Measurements from ENCODE around the gene PDZD7.
A peak's percentile ranks its signal among the peaks of the same experiment; 100 is the strongest.

PDZD7 gene

DNA sequence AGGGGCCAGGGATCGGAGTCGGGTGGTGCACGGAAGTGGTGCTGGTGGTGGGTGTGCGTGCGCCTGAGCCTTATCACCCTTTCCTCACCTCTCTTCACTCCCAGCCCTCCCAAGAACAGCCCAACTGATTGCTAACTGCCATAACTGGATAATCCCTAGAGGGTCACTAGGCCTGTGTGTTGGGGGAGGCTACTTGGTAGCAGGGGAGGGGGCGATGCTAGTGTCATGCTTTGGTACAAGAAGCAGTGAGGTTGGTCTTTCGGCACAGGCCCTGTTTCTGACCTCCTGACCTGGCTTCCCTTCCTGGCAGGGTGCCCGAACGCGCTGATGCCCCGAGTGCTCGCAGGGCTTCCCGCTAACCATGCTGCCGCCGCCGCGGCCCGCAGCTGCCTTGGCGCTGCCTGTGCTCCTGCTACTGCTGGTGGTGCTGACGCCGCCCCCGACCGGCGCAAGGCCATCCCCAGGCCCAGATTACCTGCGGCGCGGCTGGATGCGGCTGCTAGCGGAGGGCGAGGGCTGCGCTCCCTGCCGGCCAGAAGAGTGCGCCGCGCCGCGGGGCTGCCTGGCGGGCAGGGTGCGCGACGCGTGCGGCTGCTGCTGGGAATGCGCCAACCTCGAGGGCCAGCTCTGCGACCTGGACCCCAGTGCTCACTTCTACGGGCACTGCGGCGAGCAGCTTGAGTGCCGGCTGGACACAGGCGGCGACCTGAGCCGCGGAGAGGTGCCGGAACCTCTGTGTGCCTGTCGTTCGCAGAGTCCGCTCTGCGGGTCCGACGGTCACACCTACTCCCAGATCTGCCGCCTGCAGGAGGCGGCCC lies 31.5 kb upstream of the PDZD7 start:
- no peaks in the 10 kb centered on the region for H3K27me3 ChIP-seq (ENCODE audit: insufficient read depth, low read length, poor library complexity)
- no peaks in the 10 kb centered on the region for H3K9me3 ChIP-seq (ENCODE audit: insufficient read depth, low read length, severe bottlenecking)
- peak overlapping the region; percentile 92 for H3K9ac ChIP-seq (ENCODE audit: low read depth, low read length)
- H3K4me2 ChIP-seq (ENCODE audit: insufficient read depth, low read length): peak overlapping the region; percentile 77
- H3K79me2 ChIP-seq (ENCODE audit: insufficient read depth, low read length): peaks cover 35% of the 10 kb centered on the region
- peaks cover 52% of the 10 kb centered on the region for H3K4me1 ChIP-seq (ENCODE audit: insufficient read depth, low read length)
- H3K27ac ChIP-seq (ENCODE audit: low read length): peak overlapping the region; percentile 99
- no peak for ATAC-seq (ENCODE audit: insufficient read depth, low read depth)
- H3K4me3 ChIP-seq (ENCODE audit: low read depth in 1 of 2, low read length in 2 of 2): peak overlapping the region in 1 of 2 experiments; percentile 71; a peak in 2 of 4 replicates
- peaks cover 13% of the 10 kb centered on the region for H4K20me1 ChIP-seq (ENCODE audit: insufficient read depth, low read length)
- H3K36me3 ChIP-seq (ENCODE audit: insufficient read depth, low read length): peaks cover 10% of the 10 kb centered on the region
- 0 out of 2 replicates have a peak overlapping the region, but pooled peaks have one; percentile 21 for H2AFZ ChIP-seq (ENCODE audit: low read depth, low read length)
- TF ChIP-seq, protein P1, sequence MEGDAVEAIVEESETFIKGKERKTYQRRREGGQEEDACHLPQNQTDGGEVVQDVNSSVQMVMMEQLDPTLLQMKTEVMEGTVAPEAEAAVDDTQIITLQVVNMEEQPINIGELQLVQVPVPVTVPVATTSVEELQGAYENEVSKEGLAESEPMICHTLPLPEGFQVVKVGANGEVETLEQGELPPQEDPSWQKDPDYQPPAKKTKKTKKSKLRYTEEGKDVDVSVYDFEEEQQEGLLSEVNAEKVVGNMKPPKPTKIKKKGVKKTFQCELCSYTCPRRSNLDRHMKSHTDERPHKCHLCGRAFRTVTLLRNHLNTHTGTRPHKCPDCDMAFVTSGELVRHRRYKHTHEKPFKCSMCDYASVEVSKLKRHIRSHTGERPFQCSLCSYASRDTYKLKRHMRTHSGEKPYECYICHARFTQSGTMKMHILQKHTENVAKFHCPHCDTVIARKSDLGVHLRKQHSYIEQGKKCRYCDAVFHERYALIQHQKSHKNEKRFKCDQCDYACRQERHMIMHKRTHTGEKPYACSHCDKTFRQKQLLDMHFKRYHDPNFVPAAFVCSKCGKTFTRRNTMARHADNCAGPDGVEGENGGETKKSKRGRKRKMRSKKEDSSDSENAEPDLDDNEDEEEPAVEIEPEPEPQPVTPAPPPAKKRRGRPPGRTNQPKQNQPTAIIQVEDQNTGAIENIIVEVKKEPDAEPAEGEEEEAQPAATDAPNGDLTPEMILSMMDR (IDR thresholded peaks at IDR 0.05; ENCODE audit: borderline replicate concordance, extremely low read depth, low read length, poor library complexity, severe bottlenecking): no peak
- no peak for TF ChIP-seq EZH2 (IDR thresholded peaks at IDR 0.05; ENCODE audit: borderline replicate concordance, low read depth, low read length, severe bottlenecking)
- DNase-seq: no peak

- DNase-seq (no peak), ATAC-seq (ENCODE audit: insufficient read depth, low read depth) (no peak)
- H2AFZ ChIP-seq (ENCODE audit: low read depth, low read length): peak within 1 kb of the TSS; percentile 97
- TF ChIP-seq, protein P1 (IDR thresholded peaks at IDR 0.05; ENCODE audit: borderline replicate concordance, extremely low read depth, low read length, poor library complexity, severe bottlenecking): peak; percentile 1
- TF ChIP-seq EZH2 (IDR thresholded peaks at IDR 0.05; ENCODE audit: borderline replicate concordance, low read depth, low read length, severe bottlenecking): no peak
- peaks cover 17% of the 10 kb centered on the region for H3K36me3 ChIP-seq (ENCODE audit: insufficient read depth, low read length)
- peaks cover 55% of the 10 kb centered on the region for H3K4me1 ChIP-seq (ENCODE audit: insufficient read depth, low read length)
- no peaks in the 10 kb centered on the region for H3K27me3 ChIP-seq (ENCODE audit: insufficient read depth, low read length, poor library complexity)
- peak within 1 kb of the TSS; percentile 99 for H3K27ac ChIP-seq (ENCODE audit: low read length)
- H3K9ac ChIP-seq (ENCODE audit: low read depth, low read length): peak within 1 kb of the TSS; percentile 92
- peak within 1 kb of the TSS; percentile 67 to 71 for H3K4me3 ChIP-seq (ENCODE audit: low read depth in 1 of 2, low read length in 2 of 2)
- peak within 1 kb of the TSS; percentile 77 for H3K4me2 ChIP-seq (ENCODE audit: insufficient read depth, low read length)
- H3K79me2 ChIP-seq (ENCODE audit: insufficient read depth, low read length): peaks cover 42% of the 10 kb centered on the region
- peaks cover 19% of the 10 kb centered on the region for H4K20me1 ChIP-seq (ENCODE audit: insufficient read depth, low read length)
- no peaks in the 10 kb centered on the region for H3K9me3 ChIP-seq (ENCODE audit: insufficient read depth, low read length, severe bottlenecking)
Measured at GRCh38 chr10:101061624-101062231, 30.8 kb upstream of the PDZD7 start, which contains the start of gene KAZALD1. TSS of gene KAZALD1 (plus strand) at chr10:101061989. CDS start at chr10:101062593, 604 bp downstream.

DNA sequence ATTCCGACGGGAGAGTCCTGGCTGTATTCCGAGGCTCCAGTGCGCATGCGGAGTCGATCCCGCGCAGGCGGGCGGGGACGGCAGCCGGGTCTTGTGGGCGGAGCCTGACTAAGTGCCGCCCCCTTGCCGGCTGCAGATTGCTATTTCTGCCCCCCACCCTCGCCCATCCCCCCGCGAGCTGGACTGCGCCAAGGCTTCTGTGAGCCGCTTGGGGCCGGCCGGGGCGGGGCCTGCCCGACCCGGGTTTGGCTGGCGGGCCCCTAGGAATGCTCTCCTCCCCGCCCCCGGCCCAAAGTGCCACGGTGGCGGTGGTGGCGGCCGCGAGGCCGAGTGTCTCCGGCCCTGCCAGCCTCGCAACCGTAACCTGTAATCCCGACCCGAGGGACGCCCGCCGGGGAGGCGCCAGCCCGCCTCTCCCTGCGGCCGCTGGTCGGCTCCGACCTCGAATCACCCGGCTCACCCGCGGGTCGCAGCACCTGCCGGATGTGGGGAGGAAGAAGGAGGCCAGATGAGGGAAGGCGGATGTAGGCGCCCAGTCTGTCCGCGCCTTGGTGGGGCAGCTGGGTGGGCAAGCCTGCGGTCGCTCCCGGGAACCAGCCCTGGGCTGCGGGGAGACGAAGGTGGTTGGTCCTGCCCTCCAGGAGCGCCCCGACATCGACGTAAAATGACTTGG lies 30.2 kb upstream of the PDZD7 start:
- Histone ChIP-seq H3K4me1 (ENCODE audit: insufficient read depth, low read length) (peaks cover 61% of the 10 kb centered on the region), H3K4me2 (ENCODE audit: insufficient read depth, low read length) (peak overlapping the region; percentile 77), H3K9me3 (ENCODE audit: insufficient read depth, low read length, severe bottlenecking) (no peaks in the 10 kb centered on the region), H3K36me3 (ENCODE audit: insufficient read depth, low read length) (peaks cover 24% of the 10 kb centered on the region), H3K27me3 (ENCODE audit: insufficient read depth, low read length, poor library complexity) (no peaks in the 10 kb centered on the region), H3K79me2 (ENCODE audit: insufficient read depth, low read length) (peaks cover 49% of the 10 kb centered on the region), H3K27ac (ENCODE audit: low read length) (peak overlapping the region; percentile 99), H4K20me1 (ENCODE audit: insufficient read depth, low read length) (peaks cover 25% of the 10 kb centered on the region), H3K9ac (ENCODE audit: low read depth, low read length) (peak overlapping the region; percentile 92), H3K4me3 (ENCODE audit: low read depth in 1 of 2, low read length in 2 of 2) (peak overlapping the region; percentile 67 to 71), H2AFZ (ENCODE audit: low read depth, low read length) (peak overlapping the region; percentile 97)
- ATAC-seq (ENCODE audit: insufficient read depth, low read depth) (peak; percentile 72), DNase-seq (peak; percentile 96)
- TF ChIP-seq, protein P1 (IDR thresholded peaks at IDR 0.05; ENCODE audit: borderline replicate concordance, extremely low read depth, low read length, poor library complexity, severe bottlenecking): peak; percentile 2
- no peak for TF ChIP-seq EZH2 (IDR thresholded peaks at IDR 0.05; ENCODE audit: borderline replicate concordance, low read depth, low read length, severe bottlenecking)
